Endodermal cell (in vitro differentiated cells): Measurements from ENCODE around the gene FLAD1. TPM values are rescaled to one million over a fixed set of nuclear protein-coding genes. Genes with fewer than 3 reads are reported as not detected.

Experiments
- DNase-seq: peaks from one replicate; pipeline ENCODE4 v3.0.0-alpha.2; 2017
- H3K27ac ChIP-seq: 2 replicates; pipeline ENCODE4 v1.5.1; 2013; ENCODE audit warnings: mild to moderate bottlenecking, low read depth, low read length, moderate library complexity
- H3K27me3 ChIP-seq: 2 replicates; pipeline ENCODE4 v1.6.1; 2013; ENCODE audit warnings: mild to moderate bottlenecking, low read length, moderate library complexity; ENCODE audit not compliant: insufficient read depth, control insufficient read depth, poor library complexity, severe bottlenecking
- H3K36me3 ChIP-seq: 2 replicates; pipeline ENCODE4 v1.7.0; 2013; ENCODE audit warnings: mild to moderate bottlenecking, low read length, moderate library complexity; ENCODE audit not compliant: control insufficient read depth, insufficient read depth
- H3K4me1 ChIP-seq: one replicate; pipeline ENCODE4 v1.7.0; 2013; ENCODE audit warnings: low read length; ENCODE audit not compliant: control insufficient read depth, insufficient read depth
- H3K4me3 ChIP-seq: 2 replicates; pipeline ENCODE4 v1.5.1; 2013; ENCODE audit warnings: mild to moderate bottlenecking, low read length, moderate library complexity
- H3K9ac ChIP-seq: 2 replicates; pipeline ENCODE4 v1.6.1; 2013; ENCODE audit warnings: mild to moderate bottlenecking, low read length, moderate library complexity; ENCODE audit not compliant: poor library complexity, severe bottlenecking; ENCODE audit errors: extremely low read depth
- H3K9me3 ChIP-seq: 2 replicates; pipeline ENCODE4 v1.6.1; 2013; ENCODE audit warnings: mild to moderate bottlenecking, low read length, moderate library complexity; ENCODE audit not compliant: control insufficient read depth
- H3K27ac Mint-ChIP-seq: 2 replicates; pipeline ENCODE4 v1.8.0; 2020; ENCODE audit warnings: mixed read lengths
- H3K27me3 Mint-ChIP-seq: 2 replicates; pipeline ENCODE4 v1.8.0; 2021; ENCODE audit warnings: mild to moderate bottlenecking, mixed read lengths; ENCODE audit not compliant: insufficient read depth
- H3K36me3 Mint-ChIP-seq: 2 replicates; pipeline ENCODE4 v1.8.0; 2020; ENCODE audit warnings: low read depth, mixed read lengths
- H3K4me1 Mint-ChIP-seq: 2 replicates; pipeline ENCODE4 v1.8.0; 2020; ENCODE audit warnings: mixed read lengths
- H3K4me3 Mint-ChIP-seq: 2 replicates; pipeline ENCODE4 v1.8.0; 2020; ENCODE audit warnings: mild to moderate bottlenecking, moderate library complexity, mixed read lengths
- H3K9me3 Mint-ChIP-seq: 2 replicates; pipeline ENCODE4 v1.8.0; 2020; ENCODE audit warnings: mild to moderate bottlenecking, mixed read lengths
- CTCF ChIP-seq: fragments of 200-600 bp; sonication (generic); conservative IDR thresholded peaks from 2 replicates; pipeline ENCODE4 v1.5.0; 2021; ENCODE audit warnings: antibody characterized with exemption, mild to moderate bottlenecking
- WGBS, 2 experiments: methylation state at CpG; one replicate each; pipeline versions ENCODE4 v1.1.5 to v1.1.7; 2013; ENCODE audit warnings: missing lambda C conversion rate in 2 of 2, mixed read lengths in 1 of 2; ENCODE audit not compliant: insufficient coverage in 1 of 2, insufficient read length in 1 of 2; 5-methylcytosine and 5-hydroxymethylcytosine counted together
- total RNA-seq, 2 donors: library from RNA; stranded (reverse); fragmentation: NEBNext Ultra II Directional in 1 of 2; extraction: Animal tissue kit (Norgen Biotek cat#: 25700) in 1 of 2; gene quantifications; 2 replicates in 1 of 2; 3 replicates in 1 of 2; pipeline ENCODE4 v1.2.1, GENCODE V29; 2021

Gene FLAD1
- total RNA-seq, 2 donors from 2014 or later = 61.9 to 65.0 TPM

DNA sequence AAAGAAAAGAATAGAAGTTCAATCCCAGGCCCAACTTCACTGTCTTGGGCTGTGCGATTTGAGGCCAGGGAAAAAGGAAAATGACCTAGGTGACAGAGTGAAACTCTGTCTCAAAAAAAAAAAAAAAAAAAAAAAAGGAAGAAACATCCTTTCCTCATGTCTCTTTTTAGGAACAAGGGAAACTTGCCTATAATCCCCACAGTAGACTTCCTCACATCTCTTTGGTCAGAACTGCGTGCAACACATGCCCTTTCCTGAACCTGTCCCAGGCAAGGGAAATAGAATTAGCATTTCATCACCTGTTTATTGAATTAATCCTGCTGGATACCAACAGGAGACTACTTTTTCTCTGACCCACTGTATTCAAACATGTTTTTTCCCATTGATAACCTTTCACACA is 52.8 kb downstream of the FLAD1 start:
- peaks cover 3% of the 10 kb centered on the region for H3K4me1 Mint-ChIP-seq
- H3K36me3 Mint-ChIP-seq = no peaks in the 10 kb centered on the region
- no peaks in the 10 kb centered on the region for H3K36me3 ChIP-seq
- no peak for TF ChIP-seq CTCF
- no peak overlapping the region for H3K4me3 Mint-ChIP-seq
- no peak for DNase-seq
- H3K9me3 ChIP-seq = no peaks in the 10 kb centered on the region
- peaks cover 15% of the 10 kb centered on the region for H3K27me3 Mint-ChIP-seq
- H3K27ac Mint-ChIP-seq = no peak overlapping the region
- no peak overlapping the region for H3K27ac ChIP-seq
- H3K9me3 Mint-ChIP-seq = no peaks in the 10 kb centered on the region
- no peak overlapping the region for H3K9ac ChIP-seq
- no peaks in the 10 kb centered on the region for H3K4me1 ChIP-seq
- WGBS, 2 experiments = 97 to 100% methylated on average over 1 to 2 of the region's 2 CpGs
- H3K4me3 ChIP-seq = no peak overlapping the region
- H3K27me3 ChIP-seq = no peaks in the 10 kb centered on the region

DNA sequence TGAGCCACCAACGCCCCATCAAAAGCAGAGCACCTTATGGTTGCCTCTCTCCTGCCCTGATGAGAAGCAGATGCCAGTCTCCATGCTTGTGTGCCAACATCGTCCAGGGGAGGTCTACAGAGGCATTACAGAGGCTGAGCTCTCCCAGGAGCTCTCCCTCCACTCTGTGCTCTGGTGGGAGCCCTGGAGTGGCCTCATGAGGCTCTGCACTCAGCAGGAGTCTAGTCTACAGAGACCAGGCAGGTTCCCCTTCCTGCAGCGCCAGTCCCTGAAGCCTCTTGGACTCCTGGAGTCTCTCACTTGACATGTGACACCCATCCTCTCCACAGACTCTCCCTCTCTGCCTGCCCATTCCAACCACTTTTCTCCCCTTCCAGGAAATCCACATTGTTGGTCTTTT is 53.9 kb downstream of the FLAD1 start:
- H3K9me3 Mint-ChIP-seq = no peaks in the 10 kb centered on the region
- no peaks in the 10 kb centered on the region for H3K36me3 ChIP-seq
- no peaks in the 10 kb centered on the region for H3K4me1 ChIP-seq
- WGBS, 2 experiments = 93 to 94% methylated on average over 2 to 3 of the region's 3 CpGs
- TF ChIP-seq CTCF = no peak
- H3K27ac Mint-ChIP-seq = no peak overlapping the region
- no peak overlapping the region for H3K4me3 ChIP-seq
- H3K9ac ChIP-seq = no peak overlapping the region
- no peaks in the 10 kb centered on the region for H3K27me3 ChIP-seq
- no peak overlapping the region for H3K4me3 Mint-ChIP-seq
- no peak overlapping the region for H3K27ac ChIP-seq
- no peaks in the 10 kb centered on the region for H3K9me3 ChIP-seq
- no peak for DNase-seq
- peaks cover 3% of the 10 kb centered on the region for H3K4me1 Mint-ChIP-seq
- H3K36me3 Mint-ChIP-seq = no peaks in the 10 kb centered on the region
- H3K27me3 Mint-ChIP-seq = peaks cover 21% of the 10 kb centered on the region

DNA sequence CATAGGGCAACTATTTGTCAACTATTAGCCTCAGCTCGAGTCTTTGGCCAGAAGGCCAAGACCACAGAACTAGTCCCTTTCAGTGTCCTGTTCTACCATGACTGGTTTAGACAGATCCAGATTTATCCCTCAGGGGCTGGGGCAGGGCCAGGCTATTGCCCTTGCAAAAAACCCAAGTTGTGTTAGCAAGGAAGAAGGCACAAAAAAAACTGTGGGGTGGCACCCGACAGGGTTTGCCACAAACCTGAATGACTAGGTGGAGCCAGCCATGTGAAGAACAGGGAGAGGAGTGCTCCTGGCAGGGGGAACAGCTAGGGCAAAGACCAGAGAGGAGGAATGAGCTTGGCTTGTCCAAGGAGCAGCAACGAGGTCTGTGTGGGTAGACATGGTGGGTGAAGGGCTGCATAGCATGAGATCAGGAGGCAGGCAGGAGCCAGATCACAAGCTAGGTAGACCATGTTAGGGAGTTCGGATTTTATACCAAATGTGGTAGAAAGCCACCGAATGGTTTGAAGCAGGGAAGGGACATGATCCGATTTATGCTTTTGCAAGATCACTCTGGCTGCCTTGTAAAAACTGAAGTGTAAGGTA is 54.8 kb downstream of the FLAD1 start:
- H3K4me3 ChIP-seq = no peak overlapping the region
- Mint-ChIP-seq H3K4me3 (no peak overlapping the region), H3K36me3 (no peaks in the 10 kb centered on the region), H3K9me3 (no peaks in the 10 kb centered on the region), H3K27ac (no peak overlapping the region), H3K4me1 (peaks cover 3% of the 10 kb centered on the region), H3K27me3 (peaks cover 24% of the 10 kb centered on the region)
- no peak overlapping the region for H3K27ac ChIP-seq
- no peaks in the 10 kb centered on the region for H3K27me3 ChIP-seq
- no peak overlapping the region for H3K9ac ChIP-seq
- no peaks in the 10 kb centered on the region for H3K4me1 ChIP-seq
- no peak for TF ChIP-seq CTCF
- no peak for DNase-seq
- H3K9me3 ChIP-seq = no peaks in the 10 kb centered on the region
- no peaks in the 10 kb centered on the region for H3K36me3 ChIP-seq
- WGBS, 2 experiments = 93 to 94% methylated on average over 6 of the region's 6 CpGs
